ENCODE results near the gene GPR179.

DNA sequence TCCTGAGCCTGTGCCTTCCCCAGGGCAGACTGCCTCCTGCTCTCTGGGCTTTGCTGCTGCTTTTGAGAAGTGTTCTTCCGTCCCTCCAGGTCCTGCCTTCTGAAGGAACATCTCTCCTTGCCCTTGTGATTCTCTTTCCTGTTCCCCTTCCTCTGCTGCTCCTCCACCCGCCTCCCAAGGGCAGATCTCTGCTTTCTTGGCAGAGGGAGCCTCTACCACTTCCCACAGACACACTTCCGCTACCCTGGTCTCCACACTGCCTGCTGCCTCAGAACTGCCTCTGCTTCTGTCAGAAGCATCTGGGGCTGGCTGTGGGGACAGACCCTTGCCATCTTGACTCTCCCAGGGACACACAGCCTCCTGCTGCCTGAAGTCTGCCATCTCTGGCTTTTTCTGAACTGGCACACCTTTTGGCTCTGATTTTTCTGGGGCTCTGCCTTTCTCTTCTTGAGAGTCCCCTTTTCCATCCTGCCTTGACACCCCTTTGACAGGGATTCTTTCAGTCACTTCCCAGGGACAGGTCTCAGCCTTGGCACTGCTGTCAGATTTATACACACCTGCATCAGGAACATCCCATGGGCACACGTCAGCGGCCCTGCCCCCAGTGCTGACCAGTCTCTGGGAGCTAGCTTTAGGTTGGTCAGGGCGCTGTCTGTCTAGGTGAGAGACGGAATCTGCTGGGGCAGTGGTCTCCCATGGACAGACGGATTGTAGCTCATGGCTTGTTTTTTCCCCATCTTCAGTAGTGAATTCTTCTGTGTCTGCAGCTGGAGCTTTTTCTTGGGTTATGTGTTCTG is 16.6 kb downstream of the GPR179 start:
- TF ChIP-seq, protein P1, sequence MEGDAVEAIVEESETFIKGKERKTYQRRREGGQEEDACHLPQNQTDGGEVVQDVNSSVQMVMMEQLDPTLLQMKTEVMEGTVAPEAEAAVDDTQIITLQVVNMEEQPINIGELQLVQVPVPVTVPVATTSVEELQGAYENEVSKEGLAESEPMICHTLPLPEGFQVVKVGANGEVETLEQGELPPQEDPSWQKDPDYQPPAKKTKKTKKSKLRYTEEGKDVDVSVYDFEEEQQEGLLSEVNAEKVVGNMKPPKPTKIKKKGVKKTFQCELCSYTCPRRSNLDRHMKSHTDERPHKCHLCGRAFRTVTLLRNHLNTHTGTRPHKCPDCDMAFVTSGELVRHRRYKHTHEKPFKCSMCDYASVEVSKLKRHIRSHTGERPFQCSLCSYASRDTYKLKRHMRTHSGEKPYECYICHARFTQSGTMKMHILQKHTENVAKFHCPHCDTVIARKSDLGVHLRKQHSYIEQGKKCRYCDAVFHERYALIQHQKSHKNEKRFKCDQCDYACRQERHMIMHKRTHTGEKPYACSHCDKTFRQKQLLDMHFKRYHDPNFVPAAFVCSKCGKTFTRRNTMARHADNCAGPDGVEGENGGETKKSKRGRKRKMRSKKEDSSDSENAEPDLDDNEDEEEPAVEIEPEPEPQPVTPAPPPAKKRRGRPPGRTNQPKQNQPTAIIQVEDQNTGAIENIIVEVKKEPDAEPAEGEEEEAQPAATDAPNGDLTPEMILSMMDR (IDR thresholded peaks at IDR 0.05; ENCODE audit: insufficient read depth, low read length, poor library complexity, severe bottlenecking), result no peak
- no peak for TF ChIP-seq EZH2phosphoT487 (conservative IDR thresholded peaks at IDR 0.05; ENCODE audit: low read length)

Data from SU-DHL-6 (cell line).